GM19467 (cell line): Measurements from ENCODE around the gene FRZB.
"Not testable (repeated sequence)": the region's sequence is repeated elsewhere in the genome, so short reads cannot be mapped to it uniquely, and the experiment has no call there.

Experiments
- ATAC-seq: cut with Tn5 transposase; IDR thresholded peaks from one replicate; pipeline ENCODE4 v1.9.1; 2021; ENCODE audit warnings: mild to moderate bottlenecking, moderate library complexity; ENCODE audit not compliant: unreplicated experiment

FRZB gene

GRCh38 chr2:182890773-182891378 lies 24.4 kb upstream of the FRZB start:
- ATAC-seq = no peak

DNA sequence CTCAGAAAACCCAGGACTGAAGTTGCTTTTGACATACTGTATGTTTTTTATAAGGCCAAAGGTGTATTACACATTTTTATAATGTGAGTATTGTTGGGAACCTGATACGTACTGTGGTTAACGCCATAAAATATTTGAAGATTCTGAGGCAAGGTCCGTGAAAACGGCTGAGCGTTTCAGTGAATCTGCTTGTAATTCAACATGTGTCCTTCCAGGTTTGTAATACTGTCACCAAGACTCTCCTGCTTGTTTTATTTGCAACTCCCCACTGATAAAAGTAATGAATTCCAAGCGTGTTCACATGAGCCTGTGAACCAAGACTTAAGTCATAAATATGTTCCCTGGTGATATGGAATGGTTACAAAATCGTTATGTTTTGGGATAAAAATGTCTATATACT lies 23.9 kb upstream of the FRZB start:
- ATAC-seq = no peak

DNA sequence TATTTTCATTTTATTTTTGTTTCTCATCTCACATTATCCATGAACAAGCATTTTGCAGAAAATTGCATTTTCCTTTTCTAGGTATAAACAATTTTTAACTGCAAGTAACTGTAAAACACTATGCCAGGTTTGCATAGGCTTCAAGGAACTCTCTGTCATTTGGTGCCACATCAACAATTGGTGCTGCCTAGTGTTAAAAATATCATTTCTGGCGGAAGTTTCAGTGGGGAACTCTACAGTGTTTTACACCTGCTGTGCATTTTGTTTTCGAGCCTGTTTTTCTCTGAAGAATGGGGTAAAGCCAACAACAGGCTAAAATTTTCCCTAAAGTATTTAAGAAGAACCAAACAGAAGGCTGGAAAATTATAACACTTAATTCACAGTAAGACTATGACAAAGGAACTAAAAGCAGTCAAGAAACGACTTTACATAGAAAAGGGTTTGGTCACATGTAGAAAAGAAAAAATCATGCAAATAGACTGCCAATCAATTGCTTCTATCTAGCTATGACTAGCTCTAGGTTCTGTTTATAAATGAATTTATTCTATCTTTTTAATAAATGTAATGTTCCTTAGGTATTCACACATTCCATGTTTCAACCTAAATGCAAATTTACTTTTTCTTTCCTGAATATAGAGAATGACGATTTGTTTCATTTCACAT lies 21.4 kb upstream of the FRZB start:
- ATAC-seq = no peak

- no peak for ATAC-seq
Observed at GRCh38 chr2:182887093-182887492, 20.7 kb upstream of the FRZB start.

DNA sequence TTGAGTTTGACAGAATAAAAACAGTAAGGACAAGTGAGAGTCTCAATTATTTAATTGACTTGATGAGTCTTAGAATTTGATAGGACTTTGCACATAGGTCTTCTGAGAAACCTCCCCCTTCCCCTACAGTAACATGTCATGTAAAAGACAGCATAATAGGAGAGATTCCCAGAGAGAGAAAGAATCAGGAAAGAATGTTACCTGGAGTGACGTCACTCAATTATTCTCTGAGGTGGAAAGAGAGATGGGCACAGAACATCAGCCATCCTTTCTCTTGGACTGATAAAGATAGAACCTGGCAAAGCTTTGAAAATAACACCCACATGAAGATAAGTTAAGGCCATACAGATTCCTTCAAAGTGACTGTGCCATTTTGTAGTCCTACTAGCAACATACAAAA lies 19.3 kb upstream of the FRZB start:
- ATAC-seq = no peak

GRCh38 chr2:182883451-182883850 lies 17.0 kb upstream of the FRZB start:
- ATAC-seq = no peak

DNA sequence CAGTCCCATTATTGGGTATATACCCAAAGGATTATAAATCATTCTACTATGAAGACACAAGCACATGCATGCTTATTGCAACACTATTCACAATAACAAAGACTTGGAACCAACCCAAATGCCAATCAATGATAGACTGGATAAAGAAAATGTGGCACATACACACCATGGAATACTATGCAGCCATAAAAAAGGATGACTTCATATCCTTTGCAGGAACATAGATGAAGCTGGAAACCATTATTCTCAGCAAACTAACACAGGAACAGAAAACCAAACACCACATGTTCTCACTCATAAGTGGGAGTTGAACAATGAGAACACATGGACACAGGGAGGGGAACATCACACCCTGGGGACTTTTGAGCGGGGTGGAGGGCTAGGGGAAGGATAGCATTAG lies 13.7 kb upstream of the FRZB start:
- not testable (repeated sequence) for ATAC-seq

DNA sequence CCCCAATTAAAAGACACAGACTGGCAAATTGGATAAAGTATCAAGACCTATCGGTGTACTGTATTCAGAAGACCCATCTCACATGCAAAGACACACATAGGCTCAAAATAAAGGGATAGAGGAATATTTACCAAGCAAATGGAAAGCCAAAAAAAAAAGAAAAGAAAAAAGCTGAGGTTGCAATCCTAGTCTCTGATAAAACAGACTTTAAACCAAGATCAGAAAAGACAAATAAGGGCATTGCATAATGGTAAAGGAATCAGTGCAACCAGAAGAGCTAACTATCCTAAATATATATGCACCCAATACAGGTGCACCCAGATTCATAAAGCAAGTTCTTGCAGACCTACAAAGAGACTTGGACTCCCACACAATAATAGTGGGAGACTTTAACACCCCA lies 10.2 kb upstream of the FRZB start:
- ATAC-seq = not testable (repeated sequence)

DNA sequence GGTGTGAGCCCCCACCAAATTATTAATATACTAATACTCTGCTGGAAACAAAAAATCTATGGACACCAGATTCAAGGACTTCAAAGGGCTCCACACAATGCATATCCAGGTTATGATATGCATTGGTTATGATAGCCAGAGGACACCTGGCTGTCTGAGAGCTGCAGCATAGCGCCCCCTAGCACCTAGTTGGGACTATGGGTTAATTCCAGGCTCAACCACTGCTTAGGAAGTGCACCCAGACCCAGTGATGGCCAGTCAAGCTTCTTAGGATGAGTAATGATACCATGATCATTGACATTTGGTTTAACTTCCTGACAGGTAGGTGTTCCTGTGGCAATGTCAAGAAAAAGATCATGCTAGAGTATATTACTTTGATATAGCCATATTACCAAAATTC lies 3.8 kb upstream of the FRZB start:
- no peak for ATAC-seq

- no peak for ATAC-seq
Observed at GRCh38 chr2:182868054-182868796, 1.8 kb upstream of the FRZB start.

DNA sequence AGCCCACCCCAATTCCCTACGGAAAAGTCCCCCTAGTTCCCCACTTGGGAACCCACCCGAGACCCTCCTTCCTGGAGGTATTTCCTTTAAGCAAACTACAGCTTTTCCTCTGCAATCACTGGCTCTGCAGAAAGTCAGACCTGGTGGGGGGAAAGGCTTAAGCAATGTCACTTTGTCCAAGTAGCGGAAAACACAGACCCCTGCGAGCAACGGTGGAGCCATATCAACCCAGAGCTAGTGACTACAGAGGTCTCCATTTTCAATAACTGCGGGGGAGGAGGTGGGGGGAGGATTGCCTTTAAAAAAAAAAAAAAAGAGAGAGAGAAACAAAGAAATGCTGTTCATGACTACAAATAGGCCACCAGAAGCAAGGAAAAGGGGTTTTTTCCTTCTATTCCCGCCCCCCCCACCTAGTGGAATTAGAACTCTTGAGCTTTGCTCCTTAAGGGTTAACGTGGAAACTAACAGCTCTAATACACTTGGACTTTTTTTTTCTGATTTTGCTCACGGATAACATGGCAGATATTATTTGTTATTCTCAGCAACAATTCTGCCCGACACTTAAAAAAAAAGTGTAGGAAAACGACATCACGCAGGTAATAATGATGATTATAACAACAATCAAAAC lies 1.1 kb upstream of the FRZB start:
- ATAC-seq = no peak

DNA sequence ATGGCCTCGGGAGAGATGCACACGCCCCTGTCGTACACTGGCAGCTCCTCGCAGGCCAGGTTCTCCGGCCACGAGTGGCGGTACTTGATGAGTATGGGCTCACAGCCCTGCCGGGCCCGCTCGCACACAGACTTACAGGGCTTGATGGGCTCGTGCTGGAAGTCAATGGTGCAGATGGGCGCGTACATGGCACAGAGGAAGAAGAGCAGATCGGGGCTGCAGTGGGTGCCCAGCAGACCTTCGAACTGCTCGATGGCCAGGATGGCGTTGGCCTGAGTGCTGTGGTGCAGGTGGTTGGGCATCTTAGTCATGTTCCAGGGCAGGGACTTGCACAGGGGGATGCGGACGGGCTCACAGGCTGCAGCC lies 359 bp downstream of the FRZB start:
- ATAC-seq = no peak

GRCh38 chr2:182864949-182865570 lies 1.4 kb downstream of the FRZB start:
- ATAC-seq = no peak

DNA sequence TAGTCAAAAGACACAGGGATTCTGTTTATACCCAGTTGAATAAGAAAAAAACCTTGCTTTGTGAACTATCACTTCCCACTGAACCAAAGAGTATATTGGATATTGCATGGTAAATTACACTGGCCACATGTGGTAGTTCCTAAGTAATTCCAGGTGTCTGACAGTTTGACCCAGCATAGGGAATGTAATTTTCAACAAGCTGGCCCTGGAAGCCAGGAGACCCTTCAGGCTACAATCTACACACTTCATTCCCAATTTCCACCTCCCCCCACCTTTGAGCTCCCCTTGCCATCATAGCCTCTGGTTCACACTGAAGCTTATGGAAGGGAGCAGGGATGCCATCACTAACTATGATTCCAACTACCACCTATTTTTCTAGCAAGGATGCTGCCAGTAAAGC lies 2.8 kb downstream of the FRZB start:
- ATAC-seq = no peak

DNA sequence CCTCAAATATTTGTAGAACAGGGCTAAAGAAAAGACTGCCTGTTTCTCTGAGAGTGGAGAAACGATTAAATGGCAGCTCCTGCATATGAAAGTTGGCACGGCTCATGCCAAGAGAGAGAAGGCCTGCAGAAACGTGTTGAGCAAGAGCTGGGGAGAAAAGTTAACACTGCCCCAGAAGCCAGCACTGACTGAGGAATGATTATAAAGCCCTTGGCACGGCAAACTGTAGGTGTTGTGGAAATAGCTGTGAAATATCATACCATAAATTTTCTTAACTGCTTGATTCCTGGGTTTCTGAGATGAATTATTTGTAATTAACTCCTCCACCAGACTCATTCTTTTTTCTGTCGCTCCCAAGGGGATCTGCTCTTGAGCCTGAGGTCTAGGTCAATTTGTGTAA lies 4.3 kb downstream of the FRZB start:
- ATAC-seq = no peak

DNA sequence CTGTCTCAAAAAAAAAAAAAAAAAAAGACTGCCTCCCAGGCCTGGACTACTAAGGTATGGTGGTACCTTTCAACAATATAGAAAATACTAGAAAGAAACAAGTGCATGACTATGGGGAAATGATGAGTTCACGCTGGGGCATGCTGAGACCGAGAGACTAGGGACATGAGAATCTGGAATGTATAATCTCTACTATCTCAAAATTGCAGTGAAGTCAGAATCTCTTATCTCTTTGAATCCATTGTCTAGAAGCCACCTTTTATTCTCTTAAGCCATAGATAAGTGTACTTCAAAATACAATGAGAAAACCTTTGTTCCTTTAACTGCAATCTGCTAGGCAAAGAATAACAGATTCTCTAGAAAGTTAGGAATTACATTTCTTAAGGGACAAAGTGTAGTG lies 5.6 kb downstream of the FRZB start:
- ATAC-seq = no peak

GRCh38 chr2:182858671-182859070 lies 7.8 kb downstream of the FRZB start:
- ATAC-seq = no peak

DNA sequence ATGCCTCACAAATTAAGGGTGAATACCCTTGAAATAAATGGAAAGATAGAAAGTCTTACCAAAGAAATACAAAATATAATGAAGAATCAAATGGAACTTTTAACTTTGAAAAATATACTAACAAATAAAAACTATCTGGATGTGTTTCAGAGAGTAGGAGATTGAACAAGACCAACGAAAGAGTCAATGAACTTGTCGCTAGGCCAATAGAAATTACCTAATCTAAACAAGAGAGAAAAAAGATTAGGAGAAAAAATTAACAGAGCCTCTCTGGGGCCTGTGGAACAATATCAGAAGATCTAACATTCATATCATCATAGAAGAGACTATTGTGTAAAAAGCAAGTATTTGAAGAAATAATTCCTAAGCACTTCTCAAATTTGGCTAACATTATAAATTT lies 11.1 kb downstream of the FRZB start:
- no peak for ATAC-seq

- ATAC-seq = no peak
Observed at GRCh38 chr2:182854375-182855105, 11.9 kb downstream of the FRZB start.

GRCh38 chr2:182852801-182853200 lies 13.6 kb downstream of the FRZB start:
- no peak for ATAC-seq

DNA sequence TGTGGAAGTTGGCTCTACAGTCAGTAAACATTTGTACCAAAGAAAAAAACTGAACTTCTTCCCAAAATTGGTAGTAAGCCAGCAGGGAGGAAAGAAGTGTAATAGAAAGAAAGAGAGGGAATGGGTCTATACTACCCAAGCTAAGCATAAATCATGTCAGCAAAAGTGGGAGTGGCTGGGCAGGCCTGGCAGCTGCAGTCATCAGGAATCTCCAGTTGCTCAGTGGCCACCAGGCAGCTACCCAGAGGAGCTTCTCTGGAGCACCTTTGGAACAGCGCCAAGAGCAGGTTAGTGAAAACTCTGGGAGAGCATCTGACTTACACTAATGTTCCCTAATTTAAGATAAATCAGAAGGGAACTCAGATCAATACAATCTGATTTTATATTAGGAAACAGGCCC lies 14.3 kb downstream of the FRZB start:
- ATAC-seq = no peak
